ENCODE data around the gene MAPK8.

DNA sequence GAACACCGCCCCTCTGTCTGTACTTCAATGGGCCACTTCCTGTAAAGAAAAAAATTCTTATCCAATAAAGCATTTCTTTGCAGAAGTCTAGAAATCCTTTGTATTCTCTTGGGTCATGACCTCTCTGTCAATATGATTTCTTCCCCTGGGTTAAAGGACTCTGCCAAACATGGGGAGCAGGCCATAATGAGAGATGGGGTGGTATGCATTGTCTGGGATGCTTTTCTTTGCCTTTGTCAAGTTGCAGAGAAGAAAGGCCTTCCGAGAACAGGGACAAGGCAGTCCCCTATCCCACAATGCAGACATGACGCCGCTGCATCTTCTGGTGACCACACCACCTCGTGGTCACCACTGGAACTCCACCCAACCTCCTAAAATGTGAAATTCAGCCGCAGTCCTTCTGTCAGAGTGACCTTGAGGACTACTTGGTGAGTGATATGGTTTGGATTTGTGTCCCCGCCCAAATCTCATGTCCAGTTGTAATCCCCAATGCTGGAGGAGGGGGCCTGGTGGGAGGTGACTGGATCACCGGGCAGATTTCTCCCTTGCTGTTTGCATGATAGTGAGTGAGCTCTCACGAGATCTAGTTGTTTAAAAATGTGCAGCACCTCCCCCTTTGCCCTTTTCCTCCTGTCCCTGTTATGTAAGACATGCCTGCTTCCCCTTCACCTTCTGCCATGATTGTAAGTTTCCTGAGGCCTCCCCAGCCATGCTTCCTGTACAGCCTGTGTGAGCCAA is 16.8 kb upstream of the MAPK8 start:
- TF ChIP-seq, protein P1, sequence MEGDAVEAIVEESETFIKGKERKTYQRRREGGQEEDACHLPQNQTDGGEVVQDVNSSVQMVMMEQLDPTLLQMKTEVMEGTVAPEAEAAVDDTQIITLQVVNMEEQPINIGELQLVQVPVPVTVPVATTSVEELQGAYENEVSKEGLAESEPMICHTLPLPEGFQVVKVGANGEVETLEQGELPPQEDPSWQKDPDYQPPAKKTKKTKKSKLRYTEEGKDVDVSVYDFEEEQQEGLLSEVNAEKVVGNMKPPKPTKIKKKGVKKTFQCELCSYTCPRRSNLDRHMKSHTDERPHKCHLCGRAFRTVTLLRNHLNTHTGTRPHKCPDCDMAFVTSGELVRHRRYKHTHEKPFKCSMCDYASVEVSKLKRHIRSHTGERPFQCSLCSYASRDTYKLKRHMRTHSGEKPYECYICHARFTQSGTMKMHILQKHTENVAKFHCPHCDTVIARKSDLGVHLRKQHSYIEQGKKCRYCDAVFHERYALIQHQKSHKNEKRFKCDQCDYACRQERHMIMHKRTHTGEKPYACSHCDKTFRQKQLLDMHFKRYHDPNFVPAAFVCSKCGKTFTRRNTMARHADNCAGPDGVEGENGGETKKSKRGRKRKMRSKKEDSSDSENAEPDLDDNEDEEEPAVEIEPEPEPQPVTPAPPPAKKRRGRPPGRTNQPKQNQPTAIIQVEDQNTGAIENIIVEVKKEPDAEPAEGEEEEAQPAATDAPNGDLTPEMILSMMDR (IDR thresholded peaks at IDR 0.05; ENCODE audit: insufficient read depth, low read length) = peak; percentile 69
- TF ChIP-seq POLR2AphosphoS5 (IDR thresholded peaks at IDR 0.05; ENCODE audit: low read depth) = no peak
- TF ChIP-seq, protein P2, sequence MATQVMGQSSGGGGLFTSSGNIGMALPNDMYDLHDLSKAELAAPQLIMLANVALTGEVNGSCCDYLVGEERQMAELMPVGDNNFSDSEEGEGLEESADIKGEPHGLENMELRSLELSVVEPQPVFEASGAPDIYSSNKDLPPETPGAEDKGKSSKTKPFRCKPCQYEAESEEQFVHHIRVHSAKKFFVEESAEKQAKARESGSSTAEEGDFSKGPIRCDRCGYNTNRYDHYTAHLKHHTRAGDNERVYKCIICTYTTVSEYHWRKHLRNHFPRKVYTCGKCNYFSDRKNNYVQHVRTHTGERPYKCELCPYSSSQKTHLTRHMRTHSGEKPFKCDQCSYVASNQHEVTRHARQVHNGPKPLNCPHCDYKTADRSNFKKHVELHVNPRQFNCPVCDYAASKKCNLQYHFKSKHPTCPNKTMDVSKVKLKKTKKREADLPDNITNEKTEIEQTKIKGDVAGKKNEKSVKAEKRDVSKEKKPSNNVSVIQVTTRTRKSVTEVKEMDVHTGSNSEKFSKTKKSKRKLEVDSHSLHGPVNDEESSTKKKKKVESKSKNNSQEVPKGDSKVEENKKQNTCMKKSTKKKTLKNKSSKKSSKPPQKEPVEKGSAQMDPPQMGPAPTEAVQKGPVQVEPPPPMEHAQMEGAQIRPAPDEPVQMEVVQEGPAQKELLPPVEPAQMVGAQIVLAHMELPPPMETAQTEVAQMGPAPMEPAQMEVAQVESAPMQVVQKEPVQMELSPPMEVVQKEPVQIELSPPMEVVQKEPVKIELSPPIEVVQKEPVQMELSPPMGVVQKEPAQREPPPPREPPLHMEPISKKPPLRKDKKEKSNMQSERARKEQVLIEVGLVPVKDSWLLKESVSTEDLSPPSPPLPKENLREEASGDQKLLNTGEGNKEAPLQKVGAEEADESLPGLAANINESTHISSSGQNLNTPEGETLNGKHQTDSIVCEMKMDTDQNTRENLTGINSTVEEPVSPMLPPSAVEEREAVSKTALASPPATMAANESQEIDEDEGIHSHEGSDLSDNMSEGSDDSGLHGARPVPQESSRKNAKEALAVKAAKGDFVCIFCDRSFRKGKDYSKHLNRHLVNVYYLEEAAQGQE (IDR thresholded peaks at IDR 0.05; ENCODE audit: insufficient replicate concordance, low read depth) = no peak
